NCI-H226 (cell line): ENCODE measurements around the gene CHURC1.
"Not testable (repeated sequence)": the region's sequence is repeated elsewhere in the genome, so short reads cannot be mapped to it uniquely, and the experiment has no call there.

Experiments
- DNase-seq: peaks from one replicate; pipeline ENCODE4 v3.0.0-alpha.2; 2015

CHURC1 gene

GRCh38 chr14:64912261-64912660 lies 2.0 kb upstream of the CHURC1 start:
- DNase-seq = peak; percentile 50

- not testable (repeated sequence) for DNase-seq
Measured at GRCh38 chr14:64913477-64913876, 778 bp upstream of the CHURC1 start.

GRCh38 chr14:64915029-64915424 lies 772 bp downstream of the CHURC1 start:
- no peak for DNase-seq

DNA sequence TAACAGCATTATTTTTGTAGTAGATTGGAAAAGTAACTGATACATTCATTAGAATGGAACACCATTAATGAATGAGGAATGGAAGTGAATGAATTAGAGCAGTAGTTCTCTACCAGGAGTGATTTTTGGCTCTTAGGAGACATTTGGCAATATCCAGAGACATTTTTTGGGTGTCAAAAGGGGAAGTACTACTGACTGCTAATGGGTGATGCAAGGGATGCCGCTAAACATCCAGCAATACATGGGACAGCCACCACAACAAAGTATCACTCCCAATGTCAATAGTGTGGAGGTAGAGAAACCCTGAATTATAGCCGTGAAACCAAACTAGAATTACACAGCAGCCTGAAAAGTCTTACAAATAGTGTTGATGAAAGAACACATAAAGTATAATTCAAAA lies 1.5 kb downstream of the CHURC1 start:
- no peak for DNase-seq

DNA sequence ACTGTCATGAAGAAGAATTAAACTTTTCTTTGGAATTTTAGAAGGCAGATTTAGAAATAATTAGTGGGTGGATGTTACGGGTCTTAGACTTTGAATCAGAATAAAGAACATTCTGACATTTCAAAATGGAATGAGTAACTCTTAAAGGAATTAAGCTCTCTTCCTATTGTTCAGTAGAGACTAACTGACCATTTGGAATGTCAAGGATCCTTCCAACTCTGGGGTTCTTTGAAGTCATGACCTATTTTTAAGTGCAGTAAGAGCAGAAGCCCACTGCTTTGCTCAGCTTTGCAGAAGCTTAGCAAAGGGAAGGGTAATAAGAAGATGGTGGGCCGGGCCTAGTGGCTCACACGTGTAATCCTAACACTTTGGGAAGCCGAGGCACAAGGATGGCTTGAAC lies 4.0 kb downstream of the CHURC1 start:
- DNase-seq = no peak

- DNase-seq = no peak
Measured at GRCh38 chr14:64919215-64919614, 5.0 kb downstream of the CHURC1 start.

DNA sequence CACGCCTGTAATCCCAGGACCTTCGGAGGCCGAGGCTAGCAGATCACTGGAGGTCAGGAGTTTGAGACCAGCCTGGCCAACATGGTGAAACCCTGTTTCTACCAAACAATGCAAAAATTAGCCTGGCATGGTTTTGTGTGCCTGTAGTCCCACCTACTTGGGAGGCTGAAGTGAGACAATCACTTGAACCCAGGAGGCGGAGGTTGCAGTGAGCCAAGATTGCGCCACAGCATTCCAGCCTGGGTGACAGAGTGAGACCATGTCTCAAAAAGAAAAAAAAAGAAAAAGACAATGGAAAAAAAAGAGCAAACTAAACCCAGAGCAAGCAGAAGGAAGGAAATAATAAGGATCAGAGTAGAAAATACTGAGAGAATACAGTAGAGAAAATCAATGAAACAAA lies 5.4 kb downstream of the CHURC1 start:
- no peak for DNase-seq

DNA sequence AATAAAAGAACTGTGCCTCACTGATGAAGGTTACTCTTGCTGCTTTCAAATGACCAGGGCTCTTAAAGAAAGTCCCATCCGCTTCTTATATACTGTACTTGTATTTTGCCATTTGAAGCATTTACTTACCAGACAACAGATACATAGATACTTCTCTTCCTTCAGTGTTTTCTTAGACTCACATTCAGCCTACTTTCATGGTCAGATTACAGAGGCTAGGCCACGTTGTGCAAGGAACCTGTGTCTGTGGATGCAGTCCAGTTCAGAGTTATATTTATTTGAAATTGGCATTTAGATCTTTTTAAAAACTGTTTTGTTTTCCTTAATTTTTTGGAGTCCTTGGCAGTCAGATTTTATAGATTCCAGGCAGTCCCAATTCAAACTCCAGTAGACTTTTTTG lies 6.2 kb downstream of the CHURC1 start:
- DNase-seq = no peak

- no peak for DNase-seq
Measured at GRCh38 chr14:64923015-64923414, 8.8 kb downstream of the CHURC1 start.

- no peak for DNase-seq
Measured at GRCh38 chr14:64926398-64926995, 12.2 kb downstream of the CHURC1 start.

GRCh38 chr14:64927031-64927430 lies 12.8 kb downstream of the CHURC1 start:
- no peak for DNase-seq

DNA sequence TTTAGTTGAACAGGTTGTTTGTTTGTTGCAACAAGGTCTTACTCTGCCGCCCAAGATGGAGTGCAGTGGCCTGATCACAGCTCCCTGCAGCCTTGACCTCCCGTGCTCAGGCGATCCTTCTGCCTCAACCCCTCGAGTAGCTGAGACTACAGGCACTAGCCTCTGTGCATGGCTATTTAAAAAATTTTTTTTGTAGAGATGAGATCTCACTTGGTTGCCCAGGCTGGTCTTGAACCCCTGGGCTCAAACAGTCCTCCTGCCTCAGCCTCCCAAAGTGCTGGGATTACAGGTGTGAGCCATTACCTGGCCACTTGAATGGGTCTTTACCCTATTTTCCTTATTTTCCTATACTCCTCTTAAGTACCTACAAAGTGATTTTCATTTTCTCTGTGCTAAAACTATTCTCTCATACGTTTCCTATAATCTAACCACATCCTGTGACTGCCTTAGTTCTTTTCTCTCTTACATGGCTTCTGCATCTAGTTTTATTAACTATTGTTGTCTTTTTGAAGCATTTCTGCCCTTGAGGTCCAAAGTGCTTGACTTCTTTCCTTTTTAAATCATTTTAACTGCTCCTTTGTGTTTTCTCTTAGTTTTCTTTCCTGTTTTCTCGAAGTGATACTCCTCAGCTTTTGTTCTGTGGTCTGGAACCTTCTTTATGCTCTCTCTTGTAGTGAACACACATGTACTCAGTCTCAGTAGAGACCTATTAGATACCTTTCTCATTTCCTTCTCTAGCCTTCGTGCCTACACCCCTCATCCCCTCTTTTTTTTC lies 14.2 kb downstream of the CHURC1 start:
- no peak for DNase-seq

- DNase-seq = no peak
Measured at GRCh38 chr14:64929014-64929359, 14.7 kb downstream of the CHURC1 start.

- DNase-seq = no peak
Measured at GRCh38 chr14:64930085-64930843, 16.0 kb downstream of the CHURC1 start.

DNA sequence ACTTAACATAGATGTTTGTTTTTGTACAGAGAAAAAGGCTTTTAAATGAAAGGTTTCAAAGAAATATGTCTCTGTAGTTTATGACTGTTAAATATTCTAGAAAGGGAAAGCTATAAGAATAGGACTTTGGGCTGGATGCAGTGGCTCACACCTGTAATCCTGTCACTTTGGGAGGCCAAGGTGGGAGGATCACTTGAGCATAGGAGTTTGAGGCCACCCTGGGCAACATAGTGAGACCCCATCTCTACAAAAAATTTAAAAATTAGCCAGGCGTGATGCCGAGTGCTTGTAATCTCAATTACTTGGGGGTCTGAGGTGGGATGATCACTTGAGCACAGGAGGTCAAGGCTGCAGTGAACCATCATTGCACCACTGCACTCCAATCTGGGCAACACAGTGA lies 16.9 kb downstream of the CHURC1 start:
- no peak for DNase-seq

- no peak for DNase-seq
Measured at GRCh38 chr14:64932231-64932630, 18.0 kb downstream of the CHURC1 start.

DNA sequence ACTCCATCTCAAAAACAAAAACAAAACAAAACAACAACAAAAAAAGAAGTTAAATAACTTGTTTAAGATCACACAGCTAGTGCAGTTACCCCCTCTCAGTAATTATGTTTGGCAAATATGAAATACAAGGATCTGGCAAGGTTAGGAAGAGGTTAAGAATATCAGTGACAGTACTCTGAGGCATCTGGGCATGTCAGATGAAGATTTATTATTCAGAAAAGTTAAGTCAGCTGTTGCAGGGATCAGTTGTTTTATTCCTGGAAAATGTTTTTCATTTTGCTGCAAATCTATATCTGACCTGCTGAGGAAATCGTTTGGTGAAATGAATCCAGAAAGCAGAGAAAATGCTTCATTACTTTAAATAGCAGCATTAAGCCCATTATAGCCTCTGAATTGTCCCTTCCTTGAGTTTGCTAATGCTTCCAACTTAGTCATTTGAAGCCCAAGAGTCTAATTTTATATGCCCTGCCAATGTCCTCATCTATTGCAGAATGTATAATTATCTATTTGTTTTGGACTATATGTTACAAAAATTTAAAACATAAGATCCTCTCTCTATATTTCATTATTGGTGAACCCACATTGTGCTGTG lies 20.2 kb downstream of the CHURC1 start:
- no peak for DNase-seq

GRCh38 chr14:64935508-64935907 lies 21.3 kb downstream of the CHURC1 start:
- DNase-seq = no peak

DNA sequence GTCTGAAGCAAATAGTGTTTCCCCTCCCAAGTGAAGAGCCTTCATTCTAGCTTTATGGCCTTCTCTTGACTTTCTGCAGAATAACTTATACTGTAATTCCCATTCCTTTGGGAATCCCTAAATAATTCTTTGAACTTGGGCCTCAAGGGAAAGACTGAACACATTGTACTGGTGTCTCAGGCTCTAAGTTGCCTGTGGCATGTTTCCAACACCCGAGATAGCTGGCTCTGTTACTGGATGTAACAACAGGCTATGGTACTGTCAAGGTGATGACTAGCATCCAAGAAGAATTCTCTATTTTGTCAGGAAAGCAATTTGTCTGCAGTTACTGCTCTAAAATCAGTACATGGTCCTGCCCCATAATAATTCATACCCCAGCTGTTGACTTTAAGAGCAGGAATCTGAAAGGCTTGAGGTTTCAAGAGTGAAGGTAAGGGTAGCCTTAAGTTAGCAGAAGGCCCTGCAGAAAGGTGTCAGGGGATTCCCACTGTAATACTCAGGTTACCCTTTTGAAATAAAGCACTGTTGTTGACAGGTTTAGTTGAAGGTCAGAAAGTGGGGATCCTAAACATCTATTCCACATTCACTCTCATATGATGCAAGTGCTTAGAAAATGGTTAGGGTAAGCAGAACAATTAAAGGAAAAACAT lies 23.0 kb downstream of the CHURC1 start:
- no peak for DNase-seq

GRCh38 chr14:64937821-64938193 lies 23.6 kb downstream of the CHURC1 start:
- no peak for DNase-seq

DNA sequence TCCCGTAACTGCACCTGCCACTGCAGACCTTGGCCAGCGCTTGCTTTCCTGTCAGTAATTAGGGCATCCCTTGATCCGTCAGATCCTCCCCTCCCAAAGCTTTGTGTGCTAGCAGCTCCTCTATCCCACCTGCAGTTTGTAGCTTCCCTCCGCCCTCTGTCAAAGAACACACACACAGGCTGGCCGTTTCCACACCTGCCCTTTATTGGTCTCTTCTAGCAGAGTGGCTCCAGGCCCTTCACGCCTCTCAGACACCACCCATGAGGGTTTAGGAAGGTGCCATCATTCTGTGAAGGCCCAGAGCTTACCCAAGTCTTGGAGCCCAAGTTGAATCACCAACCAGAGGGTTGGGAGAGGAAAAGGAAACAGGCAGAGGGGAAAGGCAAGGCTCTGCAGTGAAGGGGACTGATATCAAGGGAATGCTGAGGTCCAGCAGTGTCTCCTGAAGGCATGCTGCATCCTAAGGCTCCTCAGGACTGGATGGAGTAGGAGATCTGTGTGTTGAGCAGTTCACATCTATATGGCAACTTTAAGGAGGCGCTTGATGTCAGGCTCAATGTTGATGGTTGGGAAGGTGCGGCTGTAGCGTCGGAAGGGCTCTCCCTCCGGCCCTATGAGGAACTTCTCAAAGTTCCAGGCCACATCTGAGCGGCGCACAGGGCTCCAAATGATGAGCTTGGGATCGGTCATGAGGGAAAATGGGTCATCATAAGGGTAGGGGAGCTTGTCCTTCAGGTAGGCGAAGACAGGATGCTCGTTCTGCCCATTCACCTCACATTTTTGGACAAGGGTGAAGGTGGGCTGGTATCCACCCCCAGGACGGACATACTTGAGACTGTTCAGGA lies 24.9 kb downstream of the CHURC1 start:
- no peak for DNase-seq

DNA sequence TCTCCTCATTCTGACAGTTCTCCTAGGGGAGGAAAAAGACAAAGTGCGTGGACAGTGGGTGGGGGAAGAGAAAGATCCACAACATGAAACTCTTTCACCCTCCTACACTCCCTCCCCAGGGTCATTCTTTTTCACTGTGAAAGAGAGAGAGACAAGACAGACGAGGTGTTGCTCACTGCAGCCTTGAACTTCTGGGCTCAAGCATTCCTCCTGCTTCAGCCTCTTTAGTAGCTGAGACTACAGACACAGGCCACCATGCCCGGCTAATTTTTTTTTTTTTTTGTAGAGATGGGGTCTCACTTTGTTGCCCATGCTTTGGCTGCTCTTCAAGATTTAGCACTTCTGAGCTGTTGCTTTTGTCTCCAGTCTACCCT lies 25.5 kb downstream of the CHURC1 start:
- DNase-seq = no peak
